ENCODE measurements around the gene HOOK1.

Gene HOOK1

GRCh38 chr1:59767119-59767518, 47.6 kb upstream of the HOOK1 start:
- no peak for TF ChIP-seq EZH2phosphoT487 (IDR thresholded peaks at IDR 0.05; ENCODE audit: borderline replicate concordance, low read length)
- TF ChIP-seq, protein P1, sequence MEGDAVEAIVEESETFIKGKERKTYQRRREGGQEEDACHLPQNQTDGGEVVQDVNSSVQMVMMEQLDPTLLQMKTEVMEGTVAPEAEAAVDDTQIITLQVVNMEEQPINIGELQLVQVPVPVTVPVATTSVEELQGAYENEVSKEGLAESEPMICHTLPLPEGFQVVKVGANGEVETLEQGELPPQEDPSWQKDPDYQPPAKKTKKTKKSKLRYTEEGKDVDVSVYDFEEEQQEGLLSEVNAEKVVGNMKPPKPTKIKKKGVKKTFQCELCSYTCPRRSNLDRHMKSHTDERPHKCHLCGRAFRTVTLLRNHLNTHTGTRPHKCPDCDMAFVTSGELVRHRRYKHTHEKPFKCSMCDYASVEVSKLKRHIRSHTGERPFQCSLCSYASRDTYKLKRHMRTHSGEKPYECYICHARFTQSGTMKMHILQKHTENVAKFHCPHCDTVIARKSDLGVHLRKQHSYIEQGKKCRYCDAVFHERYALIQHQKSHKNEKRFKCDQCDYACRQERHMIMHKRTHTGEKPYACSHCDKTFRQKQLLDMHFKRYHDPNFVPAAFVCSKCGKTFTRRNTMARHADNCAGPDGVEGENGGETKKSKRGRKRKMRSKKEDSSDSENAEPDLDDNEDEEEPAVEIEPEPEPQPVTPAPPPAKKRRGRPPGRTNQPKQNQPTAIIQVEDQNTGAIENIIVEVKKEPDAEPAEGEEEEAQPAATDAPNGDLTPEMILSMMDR (IDR thresholded peaks at IDR 0.05; ENCODE audit: low read depth, low read length, poor library complexity, severe bottlenecking) = no peak
- Histone ChIP-seq H4K20me1 (ENCODE audit: control insufficient read depth, insufficient read depth, low read depth, low read length) (no peaks in the 10 kb centered on the region), H3K79me2 (ENCODE audit: control insufficient read depth, low read length) (no peaks in the 10 kb centered on the region), H3K27ac (ENCODE audit: low read depth, low read length) (no peak overlapping the region), H3K9me2 (replicated peaks; ENCODE audit: control insufficient read depth, low read length) (no peaks in the 10 kb centered on the region), H3F3A (ENCODE audit: control insufficient read depth, insufficient read depth) (no peaks in the 10 kb centered on the region), H3K4me3 (ENCODE audit: low read length) (no peak overlapping the region), H3K9me3 (ENCODE audit: control insufficient read depth, insufficient read depth, low read length) (no peaks in the 10 kb centered on the region), H3K36me3 (ENCODE audit: control insufficient read depth, low read length) (no peaks in the 10 kb centered on the region), H3K27me3 (ENCODE audit: control insufficient read depth, low read length) (no peaks in the 10 kb centered on the region), H3K4me1 (ENCODE audit: control insufficient read depth, low read length) (no peaks in the 10 kb centered on the region), H3K4me2 (ENCODE audit: low read length) (no peak overlapping the region)

DNA sequence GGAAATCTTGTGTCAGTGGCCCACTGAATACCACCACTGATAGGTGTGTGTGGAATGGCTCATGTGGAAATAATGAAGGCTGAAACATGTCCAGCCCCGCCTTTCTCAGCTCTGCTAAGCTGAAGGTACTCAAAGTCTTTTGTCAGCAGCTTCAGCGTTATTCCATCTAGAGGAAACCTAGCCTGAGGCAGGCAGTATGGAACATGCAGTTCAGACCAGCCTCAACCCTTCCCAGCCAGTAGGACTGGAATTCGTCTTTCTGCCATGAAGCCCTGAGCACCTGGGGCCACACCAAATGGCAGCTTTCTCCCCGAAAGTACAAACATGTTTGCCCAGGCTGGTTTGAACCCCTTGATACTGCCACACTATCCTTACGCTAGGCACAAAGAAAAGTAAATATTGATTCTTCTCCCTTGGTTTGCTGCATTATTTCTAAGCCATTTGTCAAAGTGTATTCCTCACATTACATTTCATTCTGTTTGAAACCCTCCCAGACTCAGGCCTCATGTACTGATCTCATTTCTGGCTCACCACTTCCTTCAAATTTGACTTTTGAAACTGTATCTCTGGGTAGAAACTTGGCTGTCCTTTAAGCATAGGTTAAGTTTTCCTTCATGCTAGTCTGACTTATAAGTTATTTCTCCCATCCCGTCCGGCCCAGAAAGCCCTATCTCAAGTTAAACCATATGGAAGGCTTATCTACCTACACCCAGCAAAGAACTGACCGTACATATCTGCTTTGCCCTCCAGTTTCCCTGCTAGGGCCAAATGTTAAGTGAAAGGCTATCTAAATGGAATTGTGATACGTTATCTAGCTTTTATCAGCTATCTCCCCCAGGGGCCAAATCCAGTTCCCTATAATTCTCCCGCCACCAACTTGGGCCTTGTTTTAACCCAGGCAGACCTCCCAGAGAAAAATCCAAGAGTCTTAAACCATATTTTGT, 45.7 kb upstream of the HOOK1 start:
- Histone ChIP-seq H3K9me3 (ENCODE audit: control insufficient read depth, insufficient read depth, low read length) (no peaks in the 10 kb centered on the region), H3K9me2 (replicated peaks; ENCODE audit: control insufficient read depth, low read length) (no peaks in the 10 kb centered on the region), H3F3A (ENCODE audit: control insufficient read depth, insufficient read depth) (no peaks in the 10 kb centered on the region), H3K27ac (ENCODE audit: low read depth, low read length) (no peak overlapping the region), H3K4me3 (ENCODE audit: low read length) (no peak overlapping the region), H3K79me2 (ENCODE audit: control insufficient read depth, low read length) (no peaks in the 10 kb centered on the region), H3K36me3 (ENCODE audit: control insufficient read depth, low read length) (no peaks in the 10 kb centered on the region), H3K4me2 (ENCODE audit: low read length) (no peak overlapping the region), H4K20me1 (ENCODE audit: control insufficient read depth, insufficient read depth, low read depth, low read length) (no peaks in the 10 kb centered on the region), H3K4me1 (ENCODE audit: control insufficient read depth, low read length) (no peaks in the 10 kb centered on the region), H3K27me3 (ENCODE audit: control insufficient read depth, low read length) (no peaks in the 10 kb centered on the region)
- TF ChIP-seq, protein P1 (IDR thresholded peaks at IDR 0.05; ENCODE audit: low read depth, low read length, poor library complexity, severe bottlenecking) = no peak
- TF ChIP-seq EZH2phosphoT487 (IDR thresholded peaks at IDR 0.05; ENCODE audit: borderline replicate concordance, low read length) = no peak

DNA sequence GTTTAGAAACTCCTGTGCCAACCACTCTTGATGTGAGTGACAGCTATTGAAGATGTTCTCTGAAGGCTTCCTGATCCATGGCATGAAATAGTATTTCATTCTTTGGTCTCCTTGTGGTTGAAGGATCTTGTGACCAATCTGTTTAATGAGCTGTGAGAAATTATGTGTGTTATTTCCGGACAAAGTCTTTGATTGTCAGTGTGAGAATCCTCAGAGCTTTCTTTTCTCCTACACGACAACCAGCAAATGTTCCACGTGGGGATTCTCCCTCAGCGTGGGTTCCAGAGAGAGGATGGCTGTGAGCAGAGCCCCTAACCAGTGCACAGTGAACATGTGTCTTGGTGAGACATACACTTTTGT, 45.0 kb upstream of the HOOK1 start:
- no peaks in the 10 kb centered on the region for H3K27me3 ChIP-seq (ENCODE audit: control insufficient read depth, low read length)
- H3K4me2 ChIP-seq (ENCODE audit: low read length) = no peak overlapping the region
- H3K9me3 ChIP-seq (ENCODE audit: control insufficient read depth, insufficient read depth, low read length) = no peaks in the 10 kb centered on the region
- H3K4me3 ChIP-seq (ENCODE audit: low read length) = no peak overlapping the region
- H3K9me2 ChIP-seq (replicated peaks; ENCODE audit: control insufficient read depth, low read length) = no peaks in the 10 kb centered on the region
- no peaks in the 10 kb centered on the region for H4K20me1 ChIP-seq (ENCODE audit: control insufficient read depth, insufficient read depth, low read depth, low read length)
- TF ChIP-seq EZH2phosphoT487 (IDR thresholded peaks at IDR 0.05; ENCODE audit: borderline replicate concordance, low read length) = no peak
- TF ChIP-seq, protein P1 (IDR thresholded peaks at IDR 0.05; ENCODE audit: low read depth, low read length, poor library complexity, severe bottlenecking) = no peak
- H3K79me2 ChIP-seq (ENCODE audit: control insufficient read depth, low read length) = no peaks in the 10 kb centered on the region
- H3K4me1 ChIP-seq (ENCODE audit: control insufficient read depth, low read length) = no peaks in the 10 kb centered on the region
- H3K36me3 ChIP-seq (ENCODE audit: control insufficient read depth, low read length) = no peaks in the 10 kb centered on the region
- no peaks in the 10 kb centered on the region for H3F3A ChIP-seq (ENCODE audit: control insufficient read depth, insufficient read depth)
- no peak overlapping the region for H3K27ac ChIP-seq (ENCODE audit: low read depth, low read length)
